ENCODE results near the gene PRKCZ.
"Not testable (repeated sequence)": the region's sequence is repeated elsewhere in the genome, so short reads cannot be mapped to it uniquely, and the experiment has no call there.

Gene PRKCZ

GRCh38 chr1:2114635-2115007 is 64.4 kb downstream of the PRKCZ start:
- DNase-seq, ATAC-seq, H3K9me3 Mint-ChIP-seq, H3K4me3 Mint-ChIP-seq, H3K27me3 Mint-ChIP-seq, H3K27ac Mint-ChIP-seq: not testable (repeated sequence)
- H3K4me1 Mint-ChIP-seq, result peaks cover 20% of the 10 kb centered on the region

- H3K9me3 Mint-ChIP-seq, result peaks cover 0 to 8% of the 10 kb centered on the region in 2 donors
- no peak for DNase-seq
- peaks cover 20% of the 10 kb centered on the region for H3K4me1 Mint-ChIP-seq
- peak; percentile 50 for ATAC-seq
- no peak overlapping the region for H3K27ac Mint-ChIP-seq
- no peaks in the 10 kb centered on the region for H3K27me3 Mint-ChIP-seq
- peak overlapping the region in 1 of 2 donors; percentile 47 for H3K4me3 Mint-ChIP-seq
Measured at GRCh38 chr1:2115008-2115641, 64.9 kb downstream of the PRKCZ start.

GRCh38 chr1:2115702-2116341 is 65.6 kb downstream of the PRKCZ start:
- Mint-ChIP-seq H3K4me1 (peaks cover 20% of the 10 kb centered on the region), H3K4me3 (no peak overlapping the region), H3K9me3 (peaks cover 0 to 8% of the 10 kb centered on the region in 2 donors), H3K27me3 (no peaks in the 10 kb centered on the region), H3K27ac (no peak overlapping the region)
- ATAC-seq, result no peak
- DNase-seq, result no peak

DNA sequence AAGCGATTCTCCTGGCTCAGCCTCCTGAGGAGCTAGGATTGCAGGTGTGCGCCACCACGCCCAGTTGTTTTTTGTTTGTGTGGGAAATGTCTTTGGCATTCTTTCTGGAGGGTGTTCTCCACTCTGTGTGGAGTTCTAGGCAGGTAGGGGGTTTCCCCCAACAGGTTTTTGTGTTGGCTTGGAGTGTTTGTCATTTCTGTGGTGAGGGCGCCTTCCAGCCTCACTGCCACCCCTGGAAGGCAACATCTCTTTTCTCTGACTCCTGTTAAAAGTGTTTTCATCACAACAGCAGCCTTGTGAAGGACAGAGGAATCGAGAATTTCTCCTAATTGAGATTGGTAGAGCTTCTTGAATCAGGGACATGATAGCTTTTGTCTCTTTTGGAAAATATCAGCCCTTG is 69.7 kb downstream of the PRKCZ start:
- peaks cover 17 to 19% of the 10 kb centered on the region in 2 donors for H3K9me3 Mint-ChIP-seq
- no peak for ATAC-seq

GRCh38 chr1:2121101-2121691 is 71.0 kb downstream of the PRKCZ start:
- peak overlapping the region in 1 of 2 donors; percentile 1 for H3K4me3 Mint-ChIP-seq
- DNase-seq, result no peak
- no peaks in the 10 kb centered on the region for H3K27me3 Mint-ChIP-seq
- no peak for ATAC-seq
- H3K9me3 Mint-ChIP-seq, result peaks cover 17 to 19% of the 10 kb centered on the region in 2 donors
- H3K4me1 Mint-ChIP-seq, result peaks cover 16% of the 10 kb centered on the region
- H3K27ac Mint-ChIP-seq, result peak overlapping the region; percentile 16 to 75

More for the DNA sequence above, 69.7 kb downstream of the PRKCZ start:
- Mint-ChIP-seq H3K27ac (no peak overlapping the region), H3K27me3 (no peaks in the 10 kb centered on the region), H3K4me3 (no peak overlapping the region), H3K4me1 (peaks cover 19% of the 10 kb centered on the region)
- no peak for DNase-seq

DNA sequence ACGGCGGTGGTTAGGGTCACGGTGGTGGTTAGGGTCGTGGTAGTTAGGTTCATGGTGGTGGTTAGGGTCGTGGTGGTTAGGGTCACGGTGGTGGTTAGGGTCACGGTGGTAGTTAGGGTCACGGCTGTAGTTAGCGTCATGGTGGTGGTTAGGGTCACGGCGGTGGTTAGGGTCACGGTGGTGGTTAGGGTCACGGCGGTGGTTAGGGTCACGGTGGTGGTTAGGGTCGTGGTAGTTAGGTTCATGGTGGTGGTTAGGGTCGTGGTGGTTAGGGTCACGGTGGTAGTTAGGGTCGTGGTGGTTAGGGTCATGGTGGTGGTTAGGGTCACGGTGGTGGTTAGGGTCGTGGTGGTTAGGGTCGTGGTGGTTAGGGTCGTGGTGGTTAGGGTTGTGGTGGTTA is 71.6 kb downstream of the PRKCZ start:
- peaks cover 17 to 19% of the 10 kb centered on the region in 2 donors for H3K9me3 Mint-ChIP-seq
- H3K27me3 Mint-ChIP-seq, H3K27ac Mint-ChIP-seq, ATAC-seq, DNase-seq, H3K4me3 Mint-ChIP-seq: not testable (repeated sequence)
- peaks cover 17% of the 10 kb centered on the region for H3K4me1 Mint-ChIP-seq

- H3K4me1 Mint-ChIP-seq, result peaks cover 27% of the 10 kb centered on the region
- ATAC-seq, result peak; percentile 33
- H3K4me3 Mint-ChIP-seq, result no peak overlapping the region
- DNase-seq, result no peak
- H3K9me3 Mint-ChIP-seq, result peaks cover 9 to 19% of the 10 kb centered on the region in 2 donors
- H3K27me3 Mint-ChIP-seq, result no peaks in the 10 kb centered on the region
- H3K27ac Mint-ChIP-seq, result no peak overlapping the region
Measured at GRCh38 chr1:2124446-2125198, 74.4 kb downstream of the PRKCZ start.

DNA sequence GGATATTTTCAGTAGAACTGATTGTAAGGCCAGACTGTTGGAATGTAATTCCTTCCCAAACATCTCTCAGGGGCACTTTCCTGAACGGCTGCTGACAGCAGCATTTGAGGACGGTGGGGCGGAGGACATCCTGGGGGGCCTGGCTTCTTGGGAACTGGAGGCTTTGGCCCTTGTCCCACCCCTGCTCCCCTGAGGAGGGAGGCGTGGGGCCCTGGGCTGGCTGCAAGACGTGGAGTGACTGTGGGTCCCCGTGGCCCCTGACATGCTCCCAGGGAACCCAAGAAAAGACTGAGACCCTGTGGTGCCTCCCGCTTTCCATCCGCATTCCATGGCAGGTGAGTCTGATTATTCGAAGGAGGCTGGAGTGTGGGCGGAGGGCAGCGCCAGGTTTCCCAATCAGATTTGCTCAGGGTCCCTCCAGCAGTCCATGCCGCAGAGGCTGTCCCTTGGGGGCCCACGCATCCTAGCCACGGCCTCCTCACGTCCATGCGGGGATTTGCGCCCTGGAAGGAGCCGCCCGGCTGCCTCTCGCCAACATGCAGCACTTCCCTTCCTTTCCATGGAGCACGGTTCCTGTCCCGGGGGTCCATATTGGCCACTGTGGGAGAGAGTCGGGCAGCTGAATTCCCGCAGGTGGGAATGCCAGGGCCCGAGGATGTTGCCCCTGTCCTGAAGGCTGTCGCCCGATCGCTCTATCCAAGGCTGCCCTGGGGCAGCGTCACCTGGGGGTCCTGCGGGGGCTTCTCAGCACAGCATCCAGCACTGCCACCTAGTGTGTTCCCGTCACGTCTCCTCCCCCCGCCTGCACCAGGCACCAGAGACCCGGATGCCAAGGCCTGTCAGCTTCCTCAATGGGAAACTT is 75.4 kb downstream of the PRKCZ start:
- DNase-seq, result no peak
- Mint-ChIP-seq H3K4me1 (peaks cover 27% of the 10 kb centered on the region), H3K27me3 (no peaks in the 10 kb centered on the region), H3K27ac (peak overlapping the region in 1 of 2 donors; percentile 48), H3K9me3 (peaks cover 9 to 19% of the 10 kb centered on the region in 2 donors), H3K4me3 (no peak overlapping the region)
- ATAC-seq, result no peak

GRCh38 chr1:2126331-2127186 is 76.3 kb downstream of the PRKCZ start:
- peaks cover 27% of the 10 kb centered on the region for H3K4me1 Mint-ChIP-seq
- H3K9me3 Mint-ChIP-seq, result peaks cover 4 to 13% of the 10 kb centered on the region in 2 donors
- H3K27ac Mint-ChIP-seq, result peak overlapping the region; percentile 73 to 88
- ATAC-seq, result peak; percentile 52
- H3K4me3 Mint-ChIP-seq, result peak overlapping the region; percentile 80 to 92
- no peaks in the 10 kb centered on the region for H3K27me3 Mint-ChIP-seq
- no peak for DNase-seq

DNA sequence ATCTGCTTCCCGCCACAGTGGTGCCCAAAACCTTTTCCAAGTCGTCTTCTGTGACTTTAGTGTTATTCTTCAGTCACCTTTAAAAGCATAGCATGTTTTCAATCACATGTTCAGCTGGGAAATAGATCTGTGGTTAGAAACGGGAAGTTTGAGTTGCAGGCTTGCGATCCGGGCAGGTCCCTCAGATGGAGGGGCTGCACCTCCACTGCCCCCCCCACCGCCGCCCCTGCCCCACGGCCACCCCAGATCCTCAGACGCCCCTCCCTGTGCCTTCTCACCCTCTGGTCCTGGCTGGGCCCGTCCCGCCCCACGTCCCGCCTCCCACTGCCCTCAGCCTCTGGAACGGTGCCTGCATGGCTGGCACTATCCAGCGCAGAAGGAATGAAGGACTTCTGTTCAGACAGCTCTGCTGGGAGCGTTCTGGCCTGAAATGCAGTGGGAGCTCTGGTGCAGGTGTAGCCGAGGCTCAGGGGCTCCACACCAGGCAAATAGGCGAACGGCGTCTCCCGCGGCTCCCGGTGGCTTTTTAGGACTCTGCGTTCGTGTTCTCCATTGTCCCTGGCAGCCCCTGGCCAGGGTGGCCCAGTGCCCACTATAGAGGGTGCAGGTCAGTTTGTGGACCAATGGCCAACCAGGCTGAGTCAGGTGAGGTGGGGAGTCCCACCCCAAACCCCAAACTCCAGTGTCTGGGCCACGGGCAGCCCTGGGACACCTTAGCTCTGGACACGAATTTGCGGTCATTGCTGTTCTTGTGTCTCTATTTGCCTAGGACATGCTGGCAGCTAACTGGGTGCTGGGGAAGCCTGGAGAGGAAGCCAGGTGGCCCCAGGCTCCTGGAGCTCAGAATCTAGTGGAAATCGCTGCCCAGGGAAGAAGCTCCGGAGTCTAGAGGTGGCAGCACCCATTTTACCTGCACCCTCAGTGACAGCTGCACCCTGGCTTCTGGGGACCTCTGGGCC is 77.3 kb downstream of the PRKCZ start:
- Mint-ChIP-seq H3K4me3 (peak overlapping the region; percentile 80 to 92), H3K9me3 (peaks cover 0 to 7% of the 10 kb centered on the region in 2 donors), H3K4me1 (peaks cover 34% of the 10 kb centered on the region), H3K27ac (peak overlapping the region; percentile 73 to 88), H3K27me3 (no peaks in the 10 kb centered on the region)
- ATAC-seq (peak; percentile 42), DNase-seq (no peak)

- no peaks in the 10 kb centered on the region for H3K27me3 Mint-ChIP-seq
- peaks cover 41% of the 10 kb centered on the region for H3K4me1 Mint-ChIP-seq
- DNase-seq (no peak), ATAC-seq (no peak)
- H3K9me3 Mint-ChIP-seq, result peaks cover 0 to 7% of the 10 kb centered on the region in 2 donors
- H3K27ac Mint-ChIP-seq, result no peak overlapping the region
- H3K4me3 Mint-ChIP-seq, result no peak overlapping the region
Measured at GRCh38 chr1:2128189-2128901, 78.1 kb downstream of the PRKCZ start.

- DNase-seq (no peak), ATAC-seq (no peak)
- H3K9me3 Mint-ChIP-seq, result peaks cover 0 to under 1% of the 10 kb centered on the region in 2 donors
- peaks cover 41% of the 10 kb centered on the region for H3K4me1 Mint-ChIP-seq
- H3K4me3 Mint-ChIP-seq, result no peak overlapping the region
- H3K27me3 Mint-ChIP-seq, result no peaks in the 10 kb centered on the region
- H3K27ac Mint-ChIP-seq, result no peak overlapping the region
Measured at GRCh38 chr1:2129256-2129943, 79.2 kb downstream of the PRKCZ start.

Data from stimulated activated naive CD8-positive, alpha-beta T cell treated with anti-CD3 and anti-CD28 coated beads, Interleukin-15, amount 100 ng/mL, for 72 hours (primary cell).